Loucy (cell line): ENCODE measurements around the gene VEPH1.
A peak's percentile ranks its signal among the peaks of the same experiment; 100 is the strongest.

Experiments used
- H2AFZ ChIP-seq: fragments of 200-600 bp; sonication (generic); 2 replicates; pipeline ENCODE4 v1.6.0; 2016; ENCODE audit warnings: antibody characterized with exemption, mild to moderate bottlenecking, low read length, moderate library complexity
- H3F3A ChIP-seq: fragments of 200-600 bp; 2 replicates; pipeline ENCODE4 v1.6.0; 2016; ENCODE audit warnings: antibody characterized with exemption, low read depth, mild to moderate bottlenecking
- H3K27me3 ChIP-seq: fragments of 200-600 bp; sonication (generic); 2 replicates; pipeline ENCODE4 v1.6.1; 2014; ENCODE audit warnings: low read length, mild to moderate bottlenecking; ENCODE audit not compliant: insufficient read depth, poor library complexity, severe bottlenecking
- H3K36me3 ChIP-seq: fragments of 200-600 bp; sonication (generic); 2 replicates; pipeline ENCODE4 v1.6.1; 2016; ENCODE audit warnings: low read length; ENCODE audit not compliant: insufficient read depth
- H3K4me1 ChIP-seq: fragments of 200-600 bp; sonication (generic); 2 replicates; pipeline ENCODE4 v1.5.1; 2014; ENCODE audit warnings: low read length, mild to moderate bottlenecking; ENCODE audit not compliant: insufficient read depth, poor library complexity, severe bottlenecking
- H3K4me2 ChIP-seq: fragments of 200-600 bp; sonication (generic); 2 replicates; pipeline ENCODE4 v1.6.0; 2014; ENCODE audit warnings: antibody characterized with exemption, low read length, low read depth, mild to moderate bottlenecking; ENCODE audit not compliant: poor library complexity, severe bottlenecking
- H3K4me3 ChIP-seq: fragments of 200-600 bp; sonication (generic); 2 replicates; pipeline ENCODE4 v1.5.1; 2014; ENCODE audit warnings: low read length, mild to moderate bottlenecking, mixed read lengths; ENCODE audit not compliant: poor library complexity, severe bottlenecking
- H3K79me2 ChIP-seq: fragments of 200-600 bp; sonication (generic); 2 replicates; pipeline ENCODE4 v1.6.1; 2014; ENCODE audit warnings: low read length; ENCODE audit not compliant: insufficient read depth
- H3K9ac ChIP-seq: fragments of 200-600 bp; sonication (generic); 2 replicates; pipeline ENCODE4 v1.6.0; 2014; ENCODE audit warnings: mild to moderate bottlenecking, low read depth, low read length, moderate library complexity; ENCODE audit not compliant: poor library complexity, severe bottlenecking
- H3K9me2 ChIP-seq: fragments of 200-600 bp; sonication (generic); replicated peaks from 2 replicates; pipeline ENCODE4 v1.6.1; 2016; ENCODE audit warnings: low read depth, low read length, mixed read lengths
- H3K9me3 ChIP-seq: fragments of 200-600 bp; sonication (generic); 2 replicates; pipeline ENCODE4 v1.6.1; 2014; ENCODE audit warnings: mild to moderate bottlenecking, antibody characterized with exemption, low read length, low read depth; ENCODE audit not compliant: insufficient read depth
- H4K20me1 ChIP-seq: fragments of 200-600 bp; sonication (generic); 2 replicates; pipeline ENCODE4 v1.6.0; 2014; ENCODE audit warnings: antibody characterized with exemption, low read length, mild to moderate bottlenecking; ENCODE audit not compliant: insufficient read depth, poor library complexity, severe bottlenecking
- CTCF ChIP-seq: fragments of 200-600 bp; sonication (generic); conservative IDR thresholded peaks from 2 replicates; pipeline ENCODE4 v1.5.1; 2014; ENCODE audit warnings: mild to moderate bottlenecking, antibody characterized with exemption, low read length
- EZH2phosphoT487 ChIP-seq: fragments of 200-600 bp; IDR thresholded peaks from 2 replicates; pipeline ENCODE4 v1.6.1; 2018; ENCODE audit warnings: antibody characterized with exemption, mild to moderate bottlenecking, moderate library complexity, borderline replicate concordance

The VEPH1 gene

GRCh38 chr3:157363393-157363792, 139.8 kb downstream of the VEPH1 start:
- Histone ChIP-seq H3K4me2 (no peak overlapping the region), H3K9ac (no peak overlapping the region), H3K4me3 (no peak overlapping the region), H2AFZ (no peak overlapping the region), H3K9me3 (no peaks in the 10 kb centered on the region), H4K20me1 (no peaks in the 10 kb centered on the region), H3K9me2 (no peaks in the 10 kb centered on the region), H3F3A (no peaks in the 10 kb centered on the region), H3K27me3 (no peaks in the 10 kb centered on the region), H3K79me2 (no peaks in the 10 kb centered on the region), H3K4me1 (peaks cover 38% of the 10 kb centered on the region), H3K36me3 (no peaks in the 10 kb centered on the region)
- TF ChIP-seq CTCF = no peak
- TF ChIP-seq EZH2phosphoT487 = no peak

GRCh38 chr3:157362348-157362747, 140.9 kb downstream of the VEPH1 start:
- H2AFZ ChIP-seq = 0 out of 2 replicates have a peak overlapping the region, but pooled peaks have one; percentile 17
- no peaks in the 10 kb centered on the region for H3K79me2 ChIP-seq
- H3K27me3 ChIP-seq = no peaks in the 10 kb centered on the region
- no peaks in the 10 kb centered on the region for H3K9me3 ChIP-seq
- H4K20me1 ChIP-seq = no peaks in the 10 kb centered on the region
- no peaks in the 10 kb centered on the region for H3K9me2 ChIP-seq
- TF ChIP-seq EZH2phosphoT487 (no peak), CTCF (no peak)
- H3K4me3 ChIP-seq = no peak overlapping the region
- no peaks in the 10 kb centered on the region for H3K36me3 ChIP-seq
- no peak overlapping the region for H3K9ac ChIP-seq
- H3K4me2 ChIP-seq = peak overlapping the region; percentile 29
- H3F3A ChIP-seq = no peaks in the 10 kb centered on the region
- H3K4me1 ChIP-seq = peaks cover 38% of the 10 kb centered on the region

- no peak overlapping the region for H3K9ac ChIP-seq
- no peak overlapping the region for H3K4me3 ChIP-seq
- H3K79me2 ChIP-seq = no peaks in the 10 kb centered on the region
- H3K9me3 ChIP-seq = no peaks in the 10 kb centered on the region
- no peak overlapping the region for H2AFZ ChIP-seq
- H4K20me1 ChIP-seq = no peaks in the 10 kb centered on the region
- no peaks in the 10 kb centered on the region for H3K36me3 ChIP-seq
- no peaks in the 10 kb centered on the region for H3K27me3 ChIP-seq
- no peaks in the 10 kb centered on the region for H3F3A ChIP-seq
- TF ChIP-seq CTCF (no peak), EZH2phosphoT487 (no peak)
- H3K9me2 ChIP-seq = no peaks in the 10 kb centered on the region
- no peak overlapping the region for H3K4me2 ChIP-seq
- H3K4me1 ChIP-seq = peaks cover 46% of the 10 kb centered on the region
Observed at GRCh38 chr3:157360044-157360443, 143.2 kb downstream of the VEPH1 start.
